ENCODE data around the gene FOXO6. TPM values are rescaled to one million over a fixed set of nuclear protein-coding genes. Genes with fewer than 3 reads are reported as not detected.

The FOXO6 gene
- total and polyA plus RNA-seq, 2 donors, result 1.1 to 1.6 TPM

GRCh38 chr1:41348394-41348793, 12.8 kb upstream of the FOXO6 start:
- Histone ChIP-seq H3K9me3 (ENCODE audit: control insufficient read depth in 2 of 2, insufficient read depth in 1 of 2, low read length in 1 of 2) (no peaks in the 10 kb centered on the region), H3K36me3 (ENCODE audit: control insufficient read depth in 2 of 2, insufficient read depth in 2 of 2, low read length in 1 of 2) (no peaks in the 10 kb centered on the region), H3K4me1 (ENCODE audit: control insufficient read depth in 2 of 2, insufficient read depth in 2 of 2, low read length in 2 of 2) (peaks cover 0 to 9% of the 10 kb centered on the region in 2 donors), H3K4me3 (ENCODE audit: low read length in 2 of 2) (no peak overlapping the region), H3K27ac (ENCODE audit: low read depth in 1 of 2, low read length in 1 of 2) (no peak overlapping the region), H3K27me3 (ENCODE audit: control insufficient read depth in 2 of 2, insufficient read depth in 1 of 2, low read length in 1 of 2) (no peaks in the 10 kb centered on the region)
- 86% methylated on average over 4 of the region's 4 CpGs for WGBS
- no peak for DNase-seq (ENCODE audit: low read depth in 6 of 9, low spot score in 9 of 9)

GRCh38 chr1:41349361-41350054, 11.7 kb upstream of the FOXO6 start:
- Histone ChIP-seq H3K27ac (ENCODE audit: low read depth in 1 of 2, low read length in 1 of 2) (no peak overlapping the region), H3K4me3 (ENCODE audit: low read length in 2 of 2) (no peak overlapping the region), H3K4me1 (ENCODE audit: control insufficient read depth in 2 of 2, insufficient read depth in 2 of 2, low read length in 2 of 2) (peaks cover 0 to 12% of the 10 kb centered on the region in 2 donors), H3K27me3 (ENCODE audit: control insufficient read depth in 2 of 2, insufficient read depth in 1 of 2, low read length in 1 of 2) (no peaks in the 10 kb centered on the region), H3K9me3 (ENCODE audit: control insufficient read depth in 2 of 2, insufficient read depth in 1 of 2, low read length in 1 of 2) (no peaks in the 10 kb centered on the region), H3K36me3 (ENCODE audit: control insufficient read depth in 2 of 2, insufficient read depth in 2 of 2, low read length in 1 of 2) (no peaks in the 10 kb centered on the region)
- DNase-seq (ENCODE audit: low read depth in 6 of 9, low spot score in 9 of 9), result no peak
- 97% methylated on average over 8 of the region's 8 CpGs for WGBS

GRCh38 chr1:41350055-41350378, 11.2 kb upstream of the FOXO6 start:
- WGBS, result 96% methylated on average over 2 of the region's 2 CpGs
- H3K4me3 ChIP-seq (ENCODE audit: low read length in 2 of 2), result no peak overlapping the region
- DNase-seq (ENCODE audit: low read depth in 6 of 9, low spot score in 9 of 9), result no peak
- H3K27me3 ChIP-seq (ENCODE audit: control insufficient read depth in 2 of 2, insufficient read depth in 1 of 2, low read length in 1 of 2), result no peaks in the 10 kb centered on the region
- H3K4me1 ChIP-seq (ENCODE audit: control insufficient read depth in 2 of 2, insufficient read depth in 2 of 2, low read length in 2 of 2), result peaks cover 0 to 11% of the 10 kb centered on the region in 2 donors
- H3K27ac ChIP-seq (ENCODE audit: low read depth in 1 of 2, low read length in 1 of 2), result no peak overlapping the region
- no peaks in the 10 kb centered on the region for H3K36me3 ChIP-seq (ENCODE audit: control insufficient read depth in 2 of 2, insufficient read depth in 2 of 2, low read length in 1 of 2)
- H3K9me3 ChIP-seq (ENCODE audit: control insufficient read depth in 2 of 2, insufficient read depth in 1 of 2, low read length in 1 of 2), result no peaks in the 10 kb centered on the region

- H3K4me1 ChIP-seq (ENCODE audit: control insufficient read depth in 2 of 2, insufficient read depth in 2 of 2, low read length in 2 of 2), result peaks cover 0 to 11% of the 10 kb centered on the region in 2 donors
- no peaks in the 10 kb centered on the region for H3K27me3 ChIP-seq (ENCODE audit: control insufficient read depth in 2 of 2, insufficient read depth in 1 of 2, low read length in 1 of 2)
- no peaks in the 10 kb centered on the region for H3K9me3 ChIP-seq (ENCODE audit: control insufficient read depth in 2 of 2, insufficient read depth in 1 of 2, low read length in 1 of 2)
- DNase-seq (ENCODE audit: low read depth in 6 of 9, low spot score in 9 of 9), result no peak
- H3K4me3 ChIP-seq (ENCODE audit: low read length in 2 of 2), result no peak overlapping the region
- WGBS, result 96% methylated on average over 6 of the region's 6 CpGs
- no peak overlapping the region for H3K27ac ChIP-seq (ENCODE audit: low read depth in 1 of 2, low read length in 1 of 2)
- H3K36me3 ChIP-seq (ENCODE audit: control insufficient read depth in 2 of 2, insufficient read depth in 2 of 2, low read length in 1 of 2), result no peaks in the 10 kb centered on the region
Observed at GRCh38 chr1:41351262-41352151, 9.7 kb upstream of the FOXO6 start.

GRCh38 chr1:41353744-41354143, 7.5 kb upstream of the FOXO6 start:
- no peak for DNase-seq (ENCODE audit: low read depth in 6 of 9, low spot score in 9 of 9)
- 91% methylated on average over 9 of the region's 9 CpGs for WGBS

GRCh38 chr1:41354956-41355355, 6.3 kb upstream of the FOXO6 start:
- Histone ChIP-seq H3K4me3 (ENCODE audit: low read length in 2 of 2) (no peak overlapping the region), H3K9me3 (ENCODE audit: control insufficient read depth in 2 of 2, insufficient read depth in 1 of 2, low read length in 1 of 2) (no peaks in the 10 kb centered on the region), H3K36me3 (ENCODE audit: control insufficient read depth in 2 of 2, insufficient read depth in 2 of 2, low read length in 1 of 2) (no peaks in the 10 kb centered on the region), H3K27me3 (ENCODE audit: control insufficient read depth in 2 of 2, insufficient read depth in 1 of 2, low read length in 1 of 2) (no peaks in the 10 kb centered on the region), H3K27ac (ENCODE audit: low read depth in 1 of 2, low read length in 1 of 2) (no peak overlapping the region), H3K4me1 (ENCODE audit: control insufficient read depth in 2 of 2, insufficient read depth in 2 of 2, low read length in 2 of 2) (peaks cover 0 to 30% of the 10 kb centered on the region in 2 donors)
- no peak for DNase-seq (ENCODE audit: low read depth in 6 of 9, low spot score in 9 of 9)
- WGBS, result 94% methylated on average over 3 of the region's 3 CpGs

More at GRCh38 chr1:41353744-41354143, 7.5 kb upstream of the FOXO6 start:
- Histone ChIP-seq H3K4me3 (ENCODE audit: low read length in 2 of 2) (no peak overlapping the region), H3K27me3 (ENCODE audit: control insufficient read depth in 2 of 2, insufficient read depth in 1 of 2, low read length in 1 of 2) (no peaks in the 10 kb centered on the region), H3K9me3 (ENCODE audit: control insufficient read depth in 2 of 2, insufficient read depth in 1 of 2, low read length in 1 of 2) (no peaks in the 10 kb centered on the region), H3K27ac (ENCODE audit: low read depth in 1 of 2, low read length in 1 of 2) (no peak overlapping the region), H3K36me3 (ENCODE audit: control insufficient read depth in 2 of 2, insufficient read depth in 2 of 2, low read length in 1 of 2) (no peaks in the 10 kb centered on the region), H3K4me1 (ENCODE audit: control insufficient read depth in 2 of 2, insufficient read depth in 2 of 2, low read length in 2 of 2) (peaks cover 0 to 26% of the 10 kb centered on the region in 2 donors)

- no peak for DNase-seq (ENCODE audit: low read depth in 6 of 9, low spot score in 9 of 9)
- Histone ChIP-seq H3K27me3 (ENCODE audit: control insufficient read depth in 2 of 2, insufficient read depth in 1 of 2, low read length in 1 of 2) (no peaks in the 10 kb centered on the region), H3K27ac (ENCODE audit: low read depth in 1 of 2, low read length in 1 of 2) (no peak overlapping the region), H3K4me3 (ENCODE audit: low read length in 2 of 2) (no peak overlapping the region), H3K4me1 (ENCODE audit: control insufficient read depth in 2 of 2, insufficient read depth in 2 of 2, low read length in 2 of 2) (peaks cover 0 to 34% of the 10 kb centered on the region in 2 donors), H3K9me3 (ENCODE audit: control insufficient read depth in 2 of 2, insufficient read depth in 1 of 2, low read length in 1 of 2) (no peaks in the 10 kb centered on the region), H3K36me3 (ENCODE audit: control insufficient read depth in 2 of 2, insufficient read depth in 2 of 2, low read length in 1 of 2) (no peaks in the 10 kb centered on the region)
- WGBS, result 90% methylated on average over 1 of the region's 1 CpG
Observed at GRCh38 chr1:41355356-41355755, 5.9 kb upstream of the FOXO6 start.

- no peak overlapping the region for H3K27ac ChIP-seq (ENCODE audit: low read depth in 1 of 2, low read length in 1 of 2)
- H3K9me3 ChIP-seq (ENCODE audit: control insufficient read depth in 2 of 2, insufficient read depth in 1 of 2, low read length in 1 of 2), result no peaks in the 10 kb centered on the region
- H3K36me3 ChIP-seq (ENCODE audit: control insufficient read depth in 2 of 2, insufficient read depth in 2 of 2, low read length in 1 of 2), result no peaks in the 10 kb centered on the region
- H3K4me3 ChIP-seq (ENCODE audit: low read length in 2 of 2), result no peak overlapping the region
- no peaks in the 10 kb centered on the region for H3K27me3 ChIP-seq (ENCODE audit: control insufficient read depth in 2 of 2, insufficient read depth in 1 of 2, low read length in 1 of 2)
- no peak for DNase-seq (ENCODE audit: low read depth in 6 of 9, low spot score in 9 of 9)
- WGBS, result 87% methylated on average over 6 of the region's 6 CpGs
- peaks cover 0 to 38% of the 10 kb centered on the region in 2 donors for H3K4me1 ChIP-seq (ENCODE audit: control insufficient read depth in 2 of 2, insufficient read depth in 2 of 2, low read length in 2 of 2)
Observed at GRCh38 chr1:41355761-41356160, 5.5 kb upstream of the FOXO6 start.

GRCh38 chr1:41356752-41357151, 4.5 kb upstream of the FOXO6 start:
- 97% methylated on average over 4 of the region's 4 CpGs for WGBS

More at GRCh38 chr1:41356752-41357151, 4.5 kb upstream of the FOXO6 start:
- peaks cover 0 to under 1% of the 10 kb centered on the region in 2 donors for H3K27me3 ChIP-seq (ENCODE audit: control insufficient read depth in 2 of 2, insufficient read depth in 1 of 2, low read length in 1 of 2)
- DNase-seq (ENCODE audit: low read depth in 6 of 9, low spot score in 9 of 9), result no peak
- H3K9me3 ChIP-seq (ENCODE audit: control insufficient read depth in 2 of 2, insufficient read depth in 1 of 2, low read length in 1 of 2), result no peaks in the 10 kb centered on the region
- no peak overlapping the region for H3K27ac ChIP-seq (ENCODE audit: low read depth in 1 of 2, low read length in 1 of 2)
- H3K4me1 ChIP-seq (ENCODE audit: control insufficient read depth in 2 of 2, insufficient read depth in 2 of 2, low read length in 2 of 2), result peaks cover 0 to 40% of the 10 kb centered on the region in 2 donors
- no peak overlapping the region for H3K4me3 ChIP-seq (ENCODE audit: low read length in 2 of 2)
- H3K36me3 ChIP-seq (ENCODE audit: control insufficient read depth in 2 of 2, insufficient read depth in 2 of 2, low read length in 1 of 2), result no peaks in the 10 kb centered on the region

Measured in thymus (tissue), 11 donors.